Common myeloid progenitor, CD34-positive (primary cell): ENCODE results near the gene HGD.

ENCODE experiments used
- CTCF ChIA-PET: fragments of 350-600 bp; sonication (Branson Sonifier 250); formaldehyde crosslinking; loops from one replicate; lab custom pipeline; 2021; ENCODE audit warnings: antibody characterized with exemption; lab: Charles Lee
- POLR2A ChIA-PET: fragments of 350-600 bp; sonication (Branson Sonifier 250); formaldehyde crosslinking; loops from one replicate; lab custom pipeline; 2021; ENCODE audit warnings: antibody characterized with exemption; lab: Charles Lee
- DNase-seq, 3 donors: peaks; one replicate each; pipeline versions ENCODE4 v3.0.0 to v3.0.0-alpha.2; 2013
- H3K27ac ChIP-seq, 2 experiments: 1 replicate in 1 of 2; 2 replicates in 1 of 2; pipeline ENCODE4 v1.7.0; 2013; ENCODE audit warnings: inconsistent platforms in 2 of 2, low read length in 2 of 2, mild to moderate bottlenecking in 2 of 2, low read depth in 1 of 2, moderate library complexity in 1 of 2; ENCODE audit not compliant: severe bottlenecking in 2 of 2, insufficient read depth in 1 of 2, poor library complexity in 1 of 2
- H3K27me3 ChIP-seq, 5 experiments: replicated peaks in 2 of 5; 1 replicate in 3 of 5; 2 replicates in 2 of 5; pipeline versions ENCODE4 v1.6.1 to v1.7.0; 2013; ENCODE audit warnings: low read length in 4 of 5, mild to moderate bottlenecking in 2 of 5, moderate library complexity in 2 of 5, inconsistent platforms in 1 of 5; ENCODE audit not compliant: insufficient read depth in 5 of 5, control insufficient read depth in 4 of 5
- H3K36me3 ChIP-seq, 4 experiments: 1 replicate in 2 of 4; 2 replicates in 2 of 4; pipeline versions ENCODE4 v1.6.1 to v1.7.0; 2013; ENCODE audit warnings: low read length in 3 of 4, control low read depth in 1 of 4, mild to moderate bottlenecking in 1 of 4; ENCODE audit not compliant: control insufficient read depth in 4 of 4, insufficient read depth in 4 of 4
- H3K4me1 ChIP-seq, 4 experiments: 1 replicate in 3 of 4; 2 replicates in 1 of 4; pipeline versions ENCODE4 v1.6.1 to v1.7.1; 2013; ENCODE audit warnings: low read length in 3 of 4, mild to moderate bottlenecking in 3 of 4, control low read depth in 1 of 4, inconsistent platforms in 1 of 4, moderate library complexity in 1 of 4; ENCODE audit not compliant: control insufficient read depth in 4 of 4, insufficient read depth in 4 of 4; ENCODE audit errors: control extremely low read depth in 1 of 4
- H3K4me3 ChIP-seq, 7 experiments: 1 replicate in 4 of 7; 2 replicates in 3 of 7; pipeline versions ENCODE4 v1.5.1 to v1.7.0; 2013; ENCODE audit warnings: mild to moderate bottlenecking in 7 of 7, low read length in 6 of 7, moderate library complexity in 6 of 7, inconsistent platforms in 2 of 7, low read depth in 2 of 7, control low read depth in 1 of 7; ENCODE audit not compliant: insufficient read depth in 4 of 7, control insufficient read depth in 1 of 7; ENCODE audit errors: extremely low read depth in 1 of 7
- H3K9me3 ChIP-seq, 5 experiments: 1 replicate in 4 of 5; 2 replicates in 1 of 5; pipeline versions ENCODE4 v1.6.1 to v1.7.1; 2013; ENCODE audit warnings: low read length in 4 of 5, mild to moderate bottlenecking in 2 of 5, inconsistent platforms in 1 of 5, low read depth in 1 of 5, moderate library complexity in 1 of 5; ENCODE audit not compliant: control insufficient read depth in 4 of 5, insufficient read depth in 2 of 5; ENCODE audit errors: control extremely low read depth in 1 of 5
- WGBS: methylation state at CpG from one replicate; pipeline ENCODE4 v1.1.5; 2013; ENCODE audit not compliant: insufficient coverage; 5-methylcytosine and 5-hydroxymethylcytosine counted together

The HGD gene

DNA sequence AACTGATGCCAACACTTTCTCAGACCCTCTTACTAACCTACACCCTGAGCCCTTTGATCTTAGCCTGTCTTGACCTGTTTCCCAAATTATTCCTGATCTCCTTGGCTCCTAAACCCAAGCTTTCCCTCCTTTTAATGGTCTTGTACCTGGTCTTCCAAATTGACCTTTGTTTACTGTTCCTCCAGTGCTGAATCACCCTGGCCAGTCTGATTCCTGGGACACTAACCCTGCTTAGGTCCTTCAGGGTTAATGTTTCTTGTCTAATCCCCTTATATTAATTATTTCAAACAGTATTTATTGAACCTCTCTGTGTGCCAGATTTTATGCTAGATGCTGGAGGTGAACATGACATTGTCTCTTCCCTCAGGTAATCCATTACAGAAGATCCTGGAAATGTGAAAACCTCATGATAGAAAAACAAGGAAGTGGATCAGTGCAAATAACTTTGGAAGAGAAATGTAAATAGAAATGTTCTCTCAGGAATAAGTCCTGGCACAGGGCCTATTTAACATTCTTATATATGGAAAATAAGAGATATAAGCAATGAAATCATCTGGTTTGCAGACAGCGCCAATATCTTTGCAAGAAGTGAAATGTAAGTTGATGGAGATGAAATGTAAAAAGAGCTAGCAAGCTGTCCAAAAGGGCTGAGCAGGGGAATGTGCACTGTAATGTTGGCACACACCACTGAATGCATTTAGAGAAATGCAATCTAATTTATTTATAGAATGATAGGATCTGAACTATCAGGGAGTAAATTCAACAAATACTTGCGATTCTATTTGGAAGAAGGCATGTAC, 20.7 kb downstream of the HGD start:
- Histone ChIP-seq H3K27me3 (peaks cover 0 to 2% (median 0%) of the 10 kb centered on the region in 5 experiments), H3K9me3 (peaks cover 0 to 3% (median 0%) of the 10 kb centered on the region in 5 experiments), H3K4me1 (peaks cover 0 to 11% (median 0%) of the 10 kb centered on the region in 4 experiments), H3K4me3 (no peak overlapping the region), H3K27ac (no peak overlapping the region), H3K36me3 (no peaks in the 10 kb centered on the region)
- WGBS = 50% methylated on average over 2 of the region's 2 CpGs
- ChIA-PET POLR2A (no interaction called here), CTCF (no interaction called here)
- no peak for DNase-seq

DNA sequence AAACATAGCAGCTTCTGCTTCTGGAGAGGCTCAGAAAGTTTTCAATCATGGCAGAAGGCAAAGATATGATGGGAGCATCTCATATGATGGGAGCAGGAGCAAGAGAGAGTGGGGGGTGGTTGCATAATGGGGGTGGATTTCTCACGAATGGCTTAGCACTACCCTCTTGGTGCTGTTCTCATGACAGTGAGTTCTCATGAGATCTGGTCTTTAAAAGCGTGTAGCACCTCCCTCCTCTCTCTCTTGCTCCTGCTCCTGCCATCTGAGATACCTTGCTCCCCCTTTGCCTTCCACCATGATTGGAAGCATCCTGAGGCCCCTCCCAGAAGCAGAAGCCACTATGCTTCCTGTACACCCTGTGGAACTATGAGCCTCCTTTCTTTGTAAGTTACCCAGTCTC, 22.2 kb downstream of the HGD start:
- WGBS = 100% methylated on average over 1 of the region's 2 CpGs

DNA sequence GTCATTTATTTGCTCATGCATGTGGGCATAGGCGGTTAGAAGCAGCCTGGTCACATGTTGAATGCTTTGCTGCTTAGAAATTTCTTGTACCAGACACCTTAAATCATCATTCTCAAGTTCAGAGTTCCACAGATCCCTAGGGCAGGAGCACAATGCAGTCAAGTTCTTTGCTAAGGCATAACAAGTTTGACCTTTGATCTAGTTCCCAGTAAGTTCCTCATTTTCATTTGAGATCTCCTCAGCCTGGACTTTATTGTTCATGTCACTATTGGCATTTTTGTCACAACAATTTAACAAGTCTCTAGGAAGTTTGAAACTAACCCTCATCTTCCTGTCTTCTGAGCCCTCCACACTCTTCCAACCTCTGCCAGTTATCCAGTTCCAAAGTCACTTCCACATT, 22.8 kb downstream of the HGD start:
- ChIA-PET POLR2A (no interaction called here), CTCF (no interaction called here)
- no peaks in the 10 kb centered on the region for H3K27me3 ChIP-seq
- H3K27ac ChIP-seq = no peak overlapping the region
- peaks cover 0 to 3% (median 0%) of the 10 kb centered on the region in 5 experiments for H3K9me3 ChIP-seq
- DNase-seq = no peak
- H3K36me3 ChIP-seq = no peaks in the 10 kb centered on the region
- no peak overlapping the region for H3K4me3 ChIP-seq
- peaks cover 0 to 11% (median 0%) of the 10 kb centered on the region in 4 experiments for H3K4me1 ChIP-seq
- 100% methylated on average over 1 of the region's 1 CpG for WGBS

More for the DNA sequence above, 22.2 kb downstream of the HGD start:
- ChIA-PET CTCF (no interaction called here), POLR2A (no interaction called here)
- no peak for DNase-seq
- Histone ChIP-seq H3K27ac (no peak overlapping the region), H3K27me3 (no peaks in the 10 kb centered on the region), H3K4me1 (peaks cover 0 to 11% (median 0%) of the 10 kb centered on the region in 4 experiments), H3K9me3 (peaks cover 0 to 3% (median 0%) of the 10 kb centered on the region in 5 experiments), H3K36me3 (no peaks in the 10 kb centered on the region), H3K4me3 (no peak overlapping the region)

DNA sequence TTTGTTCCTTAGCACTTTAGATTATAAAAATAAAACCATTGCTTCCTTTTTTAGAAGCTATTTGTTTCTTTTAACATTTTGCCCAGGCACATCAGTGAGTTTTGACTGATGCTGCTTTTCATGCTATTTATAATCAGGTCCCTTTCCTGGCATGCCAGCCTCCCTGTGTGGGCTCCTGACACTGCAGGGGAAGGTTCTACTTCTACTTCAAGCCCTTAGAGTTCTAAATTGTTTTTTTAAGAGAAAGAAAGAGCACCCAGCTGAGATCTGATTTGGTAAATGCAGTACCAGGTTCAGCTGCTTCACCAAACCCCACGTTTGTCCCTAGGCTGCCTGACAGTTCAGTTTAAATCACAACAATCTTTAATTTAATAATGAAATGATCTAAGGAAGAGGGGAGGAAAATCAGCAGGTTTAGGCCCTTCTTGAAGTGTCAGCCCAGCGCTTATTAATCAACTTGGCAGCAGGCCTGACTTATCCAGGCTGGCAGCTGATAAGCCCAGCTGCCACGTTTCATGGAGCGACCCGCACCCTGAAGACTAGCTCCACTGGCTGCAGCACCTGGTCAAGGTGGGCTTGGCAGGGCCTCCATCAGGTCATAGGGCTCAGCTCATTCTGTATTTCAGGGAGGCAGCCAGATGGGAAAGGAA, 29.0 kb downstream of the HGD start:
- no peak overlapping the region for H3K27ac ChIP-seq
- H3K36me3 ChIP-seq = no peaks in the 10 kb centered on the region
- DNase-seq = no peak
- no peaks in the 10 kb centered on the region for H3K9me3 ChIP-seq
- H3K4me3 ChIP-seq = no peak overlapping the region
- CTCF ChIA-PET = interaction anchor here (1.0 kb wide), 1 partner anchor 39 kb away, joined by 3 read pairs; no protein-coding TSS in a partner anchor
- 90% methylated on average over 4 of the region's 5 CpGs for WGBS
- peaks cover 0 to 4% (median 0%) of the 10 kb centered on the region in 4 experiments for H3K4me1 ChIP-seq
- H3K27me3 ChIP-seq = no peaks in the 10 kb centered on the region
- POLR2A ChIA-PET = no interaction called here

DNA sequence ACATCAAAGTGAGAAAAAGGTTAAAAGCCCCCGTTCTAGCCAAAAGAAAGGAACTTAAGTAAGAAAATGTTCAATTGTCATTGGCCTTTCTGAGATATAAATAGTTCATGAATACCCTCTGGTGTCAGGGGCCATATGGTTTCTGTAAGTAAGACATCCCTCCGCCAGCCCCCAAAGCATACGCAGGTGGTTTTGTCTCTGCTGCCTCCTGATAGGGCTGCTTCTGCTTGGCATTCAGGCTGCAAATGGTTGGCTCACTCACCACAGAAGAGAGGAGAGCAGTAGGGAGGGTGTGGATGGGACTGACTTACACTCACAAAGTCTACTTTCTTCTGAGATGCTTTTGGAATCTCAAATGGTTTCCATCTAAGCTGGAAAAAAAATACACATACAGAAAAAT, 29.8 kb downstream of the HGD start:
- Histone ChIP-seq H3K27ac (no peak overlapping the region), H3K36me3 (no peaks in the 10 kb centered on the region), H3K4me1 (peaks cover 0 to 4% (median 0%) of the 10 kb centered on the region in 4 experiments), H3K4me3 (no peak overlapping the region), H3K9me3 (no peaks in the 10 kb centered on the region), H3K27me3 (no peaks in the 10 kb centered on the region)
- 83% methylated on average over 2 of the region's 3 CpGs for WGBS
- POLR2A ChIA-PET = no interaction called here
- no peak for DNase-seq
- CTCF ChIA-PET = no interaction called here

DNA sequence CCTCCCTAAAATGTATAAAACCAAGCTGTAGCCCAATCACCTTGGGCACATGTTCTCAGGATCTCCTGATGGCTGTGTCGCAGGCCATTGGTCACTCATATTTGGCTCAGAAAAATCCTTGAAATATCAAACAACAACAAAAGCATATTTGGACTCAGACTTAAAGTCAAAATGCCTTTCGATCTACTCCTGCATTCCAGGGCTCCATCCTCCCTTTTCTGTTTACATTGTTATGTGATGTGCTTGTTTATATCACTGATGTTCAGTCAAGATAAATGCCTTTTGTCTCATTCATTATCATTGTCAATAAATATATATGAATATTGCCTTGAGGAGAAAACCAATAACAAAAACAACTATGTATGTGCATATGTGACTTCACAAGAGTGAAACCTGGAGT, 31.7 kb downstream of the HGD start:
- CTCF ChIA-PET = no interaction called here
- no peaks in the 10 kb centered on the region for H3K36me3 ChIP-seq
- H3K4me3 ChIP-seq = no peak overlapping the region
- DNase-seq = no peak
- peaks cover 0 to 13% (median 0%) of the 10 kb centered on the region in 4 experiments for H3K4me1 ChIP-seq
- H3K27me3 ChIP-seq = no peaks in the 10 kb centered on the region
- no peak overlapping the region for H3K27ac ChIP-seq
- H3K9me3 ChIP-seq = no peaks in the 10 kb centered on the region
- 100% methylated on average over 1 of the region's 2 CpGs for WGBS
- POLR2A ChIA-PET = no interaction called here

DNA sequence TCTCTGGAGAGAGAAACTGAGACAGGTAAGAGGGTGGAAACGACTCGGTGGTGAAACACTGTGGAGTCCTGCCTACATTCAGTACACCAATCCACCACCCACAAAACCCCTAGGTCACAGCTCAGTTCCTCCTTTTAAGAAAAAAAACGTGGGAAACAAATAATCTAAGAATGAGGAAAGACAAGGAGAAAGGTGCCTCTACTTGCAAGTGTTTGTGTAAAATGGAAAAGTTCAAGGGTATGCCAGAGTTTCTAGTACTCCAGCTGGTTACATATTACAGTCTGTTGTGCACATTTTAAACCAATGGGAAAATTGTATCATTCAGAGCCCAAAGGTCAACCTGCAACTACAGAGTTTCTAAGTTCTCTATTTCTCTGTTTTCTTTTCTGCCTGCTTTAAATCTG, 32.2 kb downstream of the HGD start:
- DNase-seq = no peak
- Histone ChIP-seq H3K27ac (no peak overlapping the region), H3K36me3 (no peaks in the 10 kb centered on the region), H3K27me3 (no peaks in the 10 kb centered on the region), H3K4me3 (no peak overlapping the region), H3K4me1 (peaks cover 0 to 17% (median 0%) of the 10 kb centered on the region in 4 experiments), H3K9me3 (no peaks in the 10 kb centered on the region)
- 60% methylated on average over 1 of the region's 3 CpGs for WGBS
- ChIA-PET CTCF (no interaction called here), POLR2A (no interaction called here)
